Heart left ventricle (tissue), 16 donors: Measurements from ENCODE around the gene POU6F2. TPM values are rescaled to one million over a fixed set of nuclear protein-coding genes. Genes with fewer than 3 reads are reported as not detected.
A peak's percentile ranks its signal among the peaks of the same experiment; 100 is the strongest.

ENCODE experiments used
- ATAC-seq, 4 donors: fragments of 200-7000 bp; cut with Tn5 transposase; one replicate each; pipeline ENCODE4 v1.9.1; 2020 to 2022; ENCODE audit warnings: moderate library complexity in 4 of 4, mild to moderate bottlenecking in 3 of 4, moderate number of reproducible peaks in 1 of 4
- DNase-seq, 5 donors: peaks; one replicate each; pipeline ENCODE4 v3.0.0-alpha.2; 2020
- H3K27ac ChIP-seq, 12 donors: fragments of 200-600 bp; sonication (generic) in 4 of 12; one replicate each; pipeline versions ENCODE4 v1.5.0 to v1.8.0; 2016 to 2022; ENCODE audit warnings: mild to moderate bottlenecking in 2 of 12
- H3K27me3 ChIP-seq, 9 donors: fragments of 200-600 bp; sonication (generic) in 2 of 9; one replicate each; pipeline versions ENCODE4 v1.5.1 to v1.8.0; 2016 to 2022; ENCODE audit warnings: mild to moderate bottlenecking in 3 of 9
- H3K36me3 ChIP-seq, 9 donors: fragments of 200-600 bp; sonication (generic) in 2 of 9; one replicate each; pipeline versions ENCODE4 v1.5.0 to v1.8.0; 2018 to 2022; ENCODE audit warnings: mild to moderate bottlenecking in 2 of 9
- H3K4me1 ChIP-seq, 12 donors: fragments of 200-600 bp; sonication (generic) in 4 of 12; one replicate each; pipeline versions ENCODE4 v1.5.0 to v1.8.0; 2016 to 2022; ENCODE audit warnings: mild to moderate bottlenecking in 3 of 12
- H3K4me3 ChIP-seq, 12 donors: fragments of 200-600 bp; sonication (generic) in 4 of 12; one replicate each; pipeline versions ENCODE4 v1.5.0 to v1.8.0; 2017 to 2022; ENCODE audit warnings: mild to moderate bottlenecking in 9 of 12, moderate library complexity in 4 of 12
- H3K9me3 ChIP-seq, 12 donors: fragments of 200-600 bp; sonication (generic) in 4 of 12; one replicate each; pipeline versions ENCODE4 v1.5.0 to v1.8.0; 2016 to 2022; ENCODE audit warnings: mild to moderate bottlenecking in 1 of 12
- CTCF ChIP-seq, 12 donors: fragments of 200-600 bp; sonication (generic) in 4 of 12; IDR thresholded peaks; one replicate each; pipeline versions ENCODE4 v1.5.0 to v1.8.0; 2018 to 2022; ENCODE audit warnings: antibody characterized with exemption in 12 of 12, mild to moderate bottlenecking in 5 of 12
- POLR2A ChIP-seq, 2 donors: fragments of 450-650 bp; IDR thresholded peaks; one replicate each; pipeline ENCODE4 v1.6.1; 2017; ENCODE audit warnings: antibody characterized with exemption in 2 of 2, mild to moderate bottlenecking in 2 of 2, moderate library complexity in 2 of 2
- WGBS, 4 donors: extraction: QIAGEN DNeasy Blood & Tissue Kit in 2 of 4; methylation state at CpG; one replicate each; pipeline versions ENCODE4 v1.1.5 to v1.1.7; 2013 to 2018; 5-methylcytosine and 5-hydroxymethylcytosine counted together
- intact Hi-C, 10 donors: fragments of 100-400 bp; cut with DNase I; formaldehyde crosslinking; loops; one replicate each; pipeline versions ENCODE4 v1.11.1 to v1.14.2; 2022
- polyA plus RNA-seq, 2 donors: library from polyadenylated mRNA; stranded (reverse); fragments of 200-250 nt; gene quantifications; one replicate each; pipeline ENCODE4 v1.2.3, GENCODE V29; 2013
- total RNA-seq, 9 donors: library from RNA; depleted of rRNA in 2 of 9; stranded (reverse); fragments of >200 nt in 2 of 9; fragmentation: NEBNext Ultra II Directional in 3 of 9; extraction: Animal tissue kit (Norgen Biotek cat#: 25700) in 3 of 9; gene quantifications; one replicate each; pipeline versions ENCODE4 v1.1.0 to v1.2.4, GENCODE V29; 2016 to 2023
- donor health status: ischemic (EF 13 %, LVEDD 7.1; RV severe dilation, severe dysfunction).
- donor health status: healthy with polysubstance abuse.
- donor health status: DM: no; HTN: yes; CAD: no.
- donor health status: DM: no; HTN: no; CAD: no.
- donor health status: ischemic (EF 25% LVEDD 6.9; RV normal size, moderate dysfunction).
- donor health status: ischemic (EF 25% LVEDD 5.7; RV mildly dilated, moderate dysfunction).
- donor health status: healthy.
- donor health status: DM: yes; HTN: yes; CAD: no.
- donor health status: ischemic (EF 35%, LVEDD 5.7; RV mildly dilated, moderate dysfunction).
- donor health status: nonischemic (EF 11% LVEDD 7.7; RV severe dilation, severe dysfunction).
- donor health status: DM: yes; HTN: yes; CAD: no.
- donor health status: PGD.
- donor health status: ischemic (EF 29% LVEDD 5.4; RV normal size, mild dysfunction).
- donor health status: nonischemic (EF 23%, LVEDD 6.1; RV moderate dilation, normal function).

The POU6F2 gene
- total and polyA plus RNA-seq, 11 donors = 0.03 to 1.2 (median 0.38) TPM; not detected in 2

- peaks cover 0 to 1% (median 0%) of the 10 kb centered on the region in 9 donors for H3K27me3 ChIP-seq
- H3K4me1 ChIP-seq = peaks cover 0 to 13% (median 6%) of the 10 kb centered on the region in 12 donors
- H3K27ac ChIP-seq = no peak overlapping the region
- H3K4me3 ChIP-seq = no peak overlapping the region
- 22 to 35% (median 25%) methylated on average over 3 of the region's 3 CpGs for WGBS, 4 donors
- no peaks in the 10 kb centered on the region for H3K36me3 ChIP-seq
- ATAC-seq (no peak), DNase-seq (no peak)
- no peak for TF ChIP-seq POLR2A (IDR thresholded peaks at IDR 0.05)
- TF ChIP-seq CTCF (IDR thresholded peaks at IDR 0.05) = peak in 4 of 12 donors; percentile 16 to 25 (median 21)
- no peaks in the 10 kb centered on the region for H3K9me3 ChIP-seq
- intact Hi-C loops = no loop called here
Measured at GRCh38 chr7:39357648-39358047, 379.9 kb downstream of the POU6F2 start.

GRCh38 chr7:39360038-39360437, 382.3 kb downstream of the POU6F2 start:
- no peak for ATAC-seq
- Histone ChIP-seq H3K4me3 (no peak overlapping the region), H3K4me1 (no peaks in the 10 kb centered on the region), H3K27ac (no peak overlapping the region), H3K27me3 (peaks cover 0 to 3% (median 0%) of the 10 kb centered on the region in 9 donors), H3K9me3 (no peaks in the 10 kb centered on the region), H3K36me3 (no peaks in the 10 kb centered on the region)
- no peak for DNase-seq
- intact Hi-C loops = no loop called here
- TF ChIP-seq POLR2A (IDR thresholded peaks at IDR 0.05) (no peak), CTCF (IDR thresholded peaks at IDR 0.05) (no peak)
- 73 to 78% (median 76%) methylated on average over 4 of the region's 4 CpGs for WGBS, 4 donors

- Histone ChIP-seq H3K4me1 (no peaks in the 10 kb centered on the region), H3K27me3 (peaks cover 0 to 3% (median 0%) of the 10 kb centered on the region in 9 donors), H3K4me3 (no peak overlapping the region), H3K9me3 (no peaks in the 10 kb centered on the region), H3K36me3 (no peaks in the 10 kb centered on the region), H3K27ac (no peak overlapping the region)
- no peak for ATAC-seq
- TF ChIP-seq CTCF (IDR thresholded peaks at IDR 0.05) = no peak
- TF ChIP-seq POLR2A (IDR thresholded peaks at IDR 0.05) = no peak
- intact Hi-C loops = no loop called here
- 53 to 70% (median 60%) methylated on average over 1 of the region's 1 CpG for WGBS, 4 donors
- no peak for DNase-seq
Measured at GRCh38 chr7:39360766-39361165, 383.1 kb downstream of the POU6F2 start.

GRCh38 chr7:39365751-39366295, 388.1 kb downstream of the POU6F2 start:
- Histone ChIP-seq H3K36me3 (no peaks in the 10 kb centered on the region), H3K4me3 (no peak overlapping the region), H3K9me3 (peaks cover 0 to 4% (median 0%) of the 10 kb centered on the region in 12 donors), H3K4me1 (no peaks in the 10 kb centered on the region), H3K27ac (no peak overlapping the region), H3K27me3 (peaks cover 0 to 3% (median 0%) of the 10 kb centered on the region in 9 donors)
- WGBS, 4 donors = 48 to 64% (median 61%) methylated on average over 1 of the region's 1 CpG
- DNase-seq (no peak), ATAC-seq (no peak)
- TF ChIP-seq POLR2A (IDR thresholded peaks at IDR 0.05) (no peak), CTCF (IDR thresholded peaks at IDR 0.05) (no peak)
- intact Hi-C loops = no loop called here
